Measurements from ENCODE around the gene EGFL6.
A peak's percentile ranks its signal among the peaks of the same experiment; 100 is the strongest.
"Not testable (repeated sequence)": the region's sequence is repeated elsewhere in the genome, so short reads cannot be mapped to it uniquely, and the experiment has no call there.

EGFL6 gene

GRCh38 chrX:13647709-13648212 lies 78.4 kb downstream of the EGFL6 start:
- DNase-seq (ENCODE audit: low read depth) = no peak
- no peak overlapping the region for H3K4me3 ChIP-seq (ENCODE audit: low read depth, low read length)
- TF ChIP-seq CTCF (IDR thresholded peaks at IDR 0.05; ENCODE audit: low read depth, low read length, missing control alignments) = no peak
- in situ Hi-C loops (cut with HindIII; ENCODE audit: low sequenced_read_pairs) = no loop called here

- DNase-seq (ENCODE audit: low read depth); in situ Hi-C loops (cut with HindIII; ENCODE audit: low sequenced_read_pairs); H3K4me3 ChIP-seq (ENCODE audit: low read depth, low read length): not testable (repeated sequence)
These were observed 78.9 kb downstream of the EGFL6 start for GRCh38 chrX:13648336-13648735.

GRCh38 chrX:13649838-13650237 lies 80.4 kb downstream of the EGFL6 start:
- no peak for TF ChIP-seq CTCF (IDR thresholded peaks at IDR 0.05; ENCODE audit: low read depth, low read length, missing control alignments)

GRCh38 chrX:13650318-13650717 lies 80.9 kb downstream of the EGFL6 start:
- no peak overlapping the region for H3K4me3 ChIP-seq (ENCODE audit: low read depth, low read length)
- in situ Hi-C loops (cut with HindIII; ENCODE audit: low sequenced_read_pairs) = no loop called here
- DNase-seq (ENCODE audit: low read depth) = no peak
- no peak for TF ChIP-seq CTCF (IDR thresholded peaks at IDR 0.05; ENCODE audit: low read depth, low read length, missing control alignments)

More at GRCh38 chrX:13649838-13650237, 80.4 kb downstream of the EGFL6 start:
- no peak overlapping the region for H3K4me3 ChIP-seq (ENCODE audit: low read depth, low read length)
- no peak for DNase-seq (ENCODE audit: low read depth)
- in situ Hi-C loops (cut with HindIII; ENCODE audit: low sequenced_read_pairs) = no loop called here

- no peak for DNase-seq (ENCODE audit: low read depth)
- no peak for TF ChIP-seq CTCF (IDR thresholded peaks at IDR 0.05; ENCODE audit: low read depth, low read length, missing control alignments)
- in situ Hi-C loops (cut with HindIII; ENCODE audit: low sequenced_read_pairs) = no loop called here
- no peak overlapping the region for H3K4me3 ChIP-seq (ENCODE audit: low read depth, low read length)
These were observed 81.7 kb downstream of the EGFL6 start for GRCh38 chrX:13651150-13651549.

- TF ChIP-seq CTCF (IDR thresholded peaks at IDR 0.05; ENCODE audit: low read depth, low read length, missing control alignments) = no peak
- DNase-seq (ENCODE audit: low read depth) = peak; percentile 66
- H3K4me3 ChIP-seq (ENCODE audit: low read depth, low read length) = peak overlapping the region; percentile 69
- in situ Hi-C loops (cut with HindIII; ENCODE audit: low sequenced_read_pairs) = no loop called here
These were observed 82.9 kb downstream of the EGFL6 start for GRCh38 chrX:13652287-13652793.

GRCh38 chrX:13652850-13653693 lies 83.7 kb downstream of the EGFL6 start, which contains the start of gene TCEANC:
Gene TCEANC (plus strand): TSS chrX:13653141. CDS start chrX:13662509, 9,368 bp downstream.
- in situ Hi-C loops (cut with HindIII; ENCODE audit: low sequenced_read_pairs) = no loop called here
- peak; percentile 96 for DNase-seq (ENCODE audit: low read depth)

More at GRCh38 chrX:13652850-13653693, 83.7 kb downstream of the EGFL6 start, which contains the start of gene TCEANC:
- no peak for TF ChIP-seq CTCF (IDR thresholded peaks at IDR 0.05; ENCODE audit: low read depth, low read length, missing control alignments)
- peak within 1 kb of the TSS; percentile 69 for H3K4me3 ChIP-seq (ENCODE audit: low read depth, low read length)

Measured in astrocyte of the cerebellum (primary cell).